Measurements from ENCODE around the gene TAPBPL. TPM values are rescaled to one million over a fixed set of nuclear protein-coding genes. Genes with fewer than 3 reads are reported as not detected.

The TAPBPL gene
- total and polyA plus RNA-seq, 2 of the 13 experiments (the other 11 are each of a cell fraction or from before 2014, with no cell fraction given): 10.0 to 14.5 TPM

GRCh38 chr12:6493497-6494257 is 41.8 kb downstream of the TAPBPL start, which contains the start of gene NCAPD2 (continued):
- TF ChIP-seq MXD4 (CRISPR knock-in tag; IDR thresholded peaks at IDR 0.05) (no peak; the same call in 1 of the 2 replicates), MED13 (CRISPR knock-in tag; IDR thresholded peaks at IDR 0.05) (0 out of 2 replicates have a peak, but pooled peaks have one; percentile 14), NR3C1 (CRISPR knock-in tag; IDR thresholded peaks at IDR 0.05) (no peak), ZNF598 (CRISPR knock-in tag; IDR thresholded peaks at IDR 0.05; ENCODE audit: borderline replicate concordance) (0 out of 2 replicates have a peak, but pooled peaks have one; percentile 44), KDM1A (CRISPR knock-in tag; IDR thresholded peaks at IDR 0.05) (no peak), GTF3A (CRISPR knock-in tag; conservative IDR thresholded peaks at IDR 0.05) (no peak), SPEN (CRISPR knock-in tag; IDR thresholded peaks at IDR 0.05; ENCODE audit: low read depth) (peak; percentile 14; the same call in 1 of the 2 replicates), SYNCRIP (IDR thresholded peaks at IDR 0.05; ENCODE audit: insufficient read depth, low read depth, low read length) (no peak), NBN (conservative IDR thresholded peaks at IDR 0.05) (no peak), CREM (IDR thresholded peaks at IDR 0.05) (peak; percentile 23; the same call in 1 of the 2 replicates), CREM (CRISPR knock-in tag; IDR thresholded peaks at IDR 0.05) (no peak), ADNP (CRISPR knock-in tag; IDR thresholded peaks at IDR 0.05) (no peak), ZNF335 (CRISPR knock-in tag; IDR thresholded peaks at IDR 0.05) (no peak), ZNF605 (CRISPR knock-in tag; IDR thresholded peaks at IDR 0.05) (peak; percentile 55; the same call in 1 of the 2 replicates), SMAD9 (CRISPR knock-in tag; IDR thresholded peaks at IDR 0.05) (peak; percentile 75)
- TF ChIP-seq, protein P1, sequence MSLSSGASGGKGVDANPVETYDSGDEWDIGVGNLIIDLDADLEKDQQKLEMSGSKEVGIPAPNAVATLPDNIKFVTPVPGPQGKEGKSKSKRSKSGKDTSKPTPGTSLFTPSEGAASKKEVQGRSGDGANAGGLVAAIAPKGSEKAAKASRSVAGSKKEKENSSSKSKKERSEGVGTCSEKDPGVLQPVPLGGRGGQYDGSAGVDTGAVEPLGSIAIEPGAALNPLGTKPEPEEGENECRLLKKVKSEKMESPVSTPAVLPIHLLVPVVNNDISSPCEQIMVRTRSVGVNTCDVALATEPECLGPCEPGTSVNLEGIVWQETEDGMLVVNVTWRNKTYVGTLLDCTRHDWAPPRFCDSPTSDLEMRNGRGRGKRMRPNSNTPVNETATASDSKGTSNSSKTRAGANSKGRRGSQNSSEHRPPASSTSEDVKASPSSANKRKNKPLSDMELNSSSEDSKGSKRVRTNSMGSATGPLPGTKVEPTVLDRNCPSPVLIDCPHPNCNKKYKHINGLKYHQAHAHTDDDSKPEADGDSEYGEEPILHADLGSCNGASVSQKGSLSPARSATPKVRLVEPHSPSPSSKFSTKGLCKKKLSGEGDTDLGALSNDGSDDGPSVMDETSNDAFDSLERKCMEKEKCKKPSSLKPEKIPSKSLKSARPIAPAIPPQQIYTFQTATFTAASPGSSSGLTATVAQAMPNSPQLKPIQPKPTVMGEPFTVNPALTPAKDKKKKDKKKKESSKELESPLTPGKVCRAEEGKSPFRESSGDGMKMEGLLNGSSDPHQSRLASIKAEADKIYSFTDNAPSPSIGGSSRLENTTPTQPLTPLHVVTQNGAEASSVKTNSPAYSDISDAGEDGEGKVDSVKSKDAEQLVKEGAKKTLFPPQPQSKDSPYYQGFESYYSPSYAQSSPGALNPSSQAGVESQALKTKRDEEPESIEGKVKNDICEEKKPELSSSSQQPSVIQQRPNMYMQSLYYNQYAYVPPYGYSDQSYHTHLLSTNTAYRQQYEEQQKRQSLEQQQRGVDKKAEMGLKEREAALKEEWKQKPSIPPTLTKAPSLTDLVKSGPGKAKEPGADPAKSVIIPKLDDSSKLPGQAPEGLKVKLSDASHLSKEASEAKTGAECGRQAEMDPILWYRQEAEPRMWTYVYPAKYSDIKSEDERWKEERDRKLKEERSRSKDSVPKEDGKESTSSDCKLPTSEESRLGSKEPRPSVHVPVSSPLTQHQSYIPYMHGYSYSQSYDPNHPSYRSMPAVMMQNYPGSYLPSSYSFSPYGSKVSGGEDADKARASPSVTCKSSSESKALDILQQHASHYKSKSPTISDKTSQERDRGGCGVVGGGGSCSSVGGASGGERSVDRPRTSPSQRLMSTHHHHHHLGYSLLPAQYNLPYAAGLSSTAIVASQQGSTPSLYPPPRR (CRISPR knock-in tag; IDR thresholded peaks at IDR 0.05; ENCODE audit: borderline replicate concordance): no peak
- TF ChIP-seq, protein P2, sequence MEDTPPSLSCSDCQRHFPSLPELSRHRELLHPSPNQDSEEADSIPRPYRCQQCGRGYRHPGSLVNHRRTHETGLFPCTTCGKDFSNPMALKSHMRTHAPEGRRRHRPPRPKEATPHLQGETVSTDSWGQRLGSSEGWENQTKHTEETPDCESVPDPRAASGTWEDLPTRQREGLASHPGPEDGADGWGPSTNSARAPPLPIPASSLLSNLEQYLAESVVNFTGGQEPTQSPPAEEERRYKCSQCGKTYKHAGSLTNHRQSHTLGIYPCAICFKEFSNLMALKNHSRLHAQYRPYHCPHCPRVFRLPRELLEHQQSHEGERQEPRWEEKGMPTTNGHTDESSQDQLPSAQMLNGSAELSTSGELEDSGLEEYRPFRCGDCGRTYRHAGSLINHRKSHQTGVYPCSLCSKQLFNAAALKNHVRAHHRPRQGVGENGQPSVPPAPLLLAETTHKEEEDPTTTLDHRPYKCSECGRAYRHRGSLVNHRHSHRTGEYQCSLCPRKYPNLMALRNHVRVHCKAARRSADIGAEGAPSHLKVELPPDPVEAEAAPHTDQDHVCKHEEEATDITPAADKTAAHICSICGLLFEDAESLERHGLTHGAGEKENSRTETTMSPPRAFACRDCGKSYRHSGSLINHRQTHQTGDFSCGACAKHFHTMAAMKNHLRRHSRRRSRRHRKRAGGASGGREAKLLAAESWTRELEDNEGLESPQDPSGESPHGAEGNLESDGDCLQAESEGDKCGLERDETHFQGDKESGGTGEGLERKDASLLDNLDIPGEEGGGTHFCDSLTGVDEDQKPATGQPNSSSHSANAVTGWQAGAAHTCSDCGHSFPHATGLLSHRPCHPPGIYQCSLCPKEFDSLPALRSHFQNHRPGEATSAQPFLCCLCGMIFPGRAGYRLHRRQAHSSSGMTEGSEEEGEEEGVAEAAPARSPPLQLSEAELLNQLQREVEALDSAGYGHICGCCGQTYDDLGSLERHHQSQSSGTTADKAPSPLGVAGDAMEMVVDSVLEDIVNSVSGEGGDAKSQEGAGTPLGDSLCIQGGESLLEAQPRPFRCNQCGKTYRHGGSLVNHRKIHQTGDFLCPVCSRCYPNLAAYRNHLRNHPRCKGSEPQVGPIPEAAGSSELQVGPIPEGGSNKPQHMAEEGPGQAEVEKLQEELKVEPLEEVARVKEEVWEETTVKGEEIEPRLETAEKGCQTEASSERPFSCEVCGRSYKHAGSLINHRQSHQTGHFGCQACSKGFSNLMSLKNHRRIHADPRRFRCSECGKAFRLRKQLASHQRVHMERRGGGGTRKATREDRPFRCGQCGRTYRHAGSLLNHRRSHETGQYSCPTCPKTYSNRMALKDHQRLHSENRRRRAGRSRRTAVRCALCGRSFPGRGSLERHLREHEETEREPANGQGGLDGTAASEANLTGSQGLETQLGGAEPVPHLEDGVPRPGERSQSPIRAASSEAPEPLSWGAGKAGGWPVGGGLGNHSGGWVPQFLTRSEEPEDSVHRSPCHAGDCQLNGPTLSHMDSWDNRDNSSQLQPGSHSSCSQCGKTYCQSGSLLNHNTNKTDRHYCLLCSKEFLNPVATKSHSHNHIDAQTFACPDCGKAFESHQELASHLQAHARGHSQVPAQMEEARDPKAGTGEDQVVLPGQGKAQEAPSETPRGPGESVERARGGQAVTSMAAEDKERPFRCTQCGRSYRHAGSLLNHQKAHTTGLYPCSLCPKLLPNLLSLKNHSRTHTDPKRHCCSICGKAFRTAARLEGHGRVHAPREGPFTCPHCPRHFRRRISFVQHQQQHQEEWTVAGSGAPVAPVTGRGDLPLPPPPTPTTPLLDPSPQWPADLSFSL (CRISPR knock-in tag; IDR thresholded peaks at IDR 0.05): no peak
- TF ChIP-seq, protein P3, sequence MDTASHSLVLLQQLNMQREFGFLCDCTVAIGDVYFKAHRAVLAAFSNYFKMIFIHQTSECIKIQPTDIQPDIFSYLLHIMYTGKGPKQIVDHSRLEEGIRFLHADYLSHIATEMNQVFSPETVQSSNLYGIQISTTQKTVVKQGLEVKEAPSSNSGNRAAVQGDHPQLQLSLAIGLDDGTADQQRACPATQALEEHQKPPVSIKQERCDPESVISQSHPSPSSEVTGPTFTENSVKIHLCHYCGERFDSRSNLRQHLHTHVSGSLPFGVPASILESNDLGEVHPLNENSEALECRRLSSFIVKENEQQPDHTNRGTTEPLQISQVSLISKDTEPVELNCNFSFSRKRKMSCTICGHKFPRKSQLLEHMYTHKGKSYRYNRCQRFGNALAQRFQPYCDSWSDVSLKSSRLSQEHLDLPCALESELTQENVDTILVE (CRISPR knock-in tag; IDR thresholded peaks at IDR 0.05): no peak

Measured in HepG2 (cell line).